HUES64 (cell line): ENCODE results near the gene KDELR3.

Source experiments
- H3K27ac ChIP-seq: 2 replicates; pipeline ENCODE4 v1.7.0; 2013; ENCODE audit warnings: low read depth, low read length, inconsistent platforms
- H3K27me3 ChIP-seq: 2 replicates; pipeline ENCODE4 v1.6.1; 2013; ENCODE audit warnings: mild to moderate bottlenecking, low read length; ENCODE audit not compliant: insufficient read depth
- H3K36me3 ChIP-seq: 2 replicates; pipeline ENCODE4 v1.6.1; 2013; ENCODE audit warnings: mild to moderate bottlenecking, low read length; ENCODE audit not compliant: insufficient read depth
- H3K4me1 ChIP-seq: 2 replicates; pipeline ENCODE4 v1.6.1; 2013; ENCODE audit warnings: mild to moderate bottlenecking, low read length, moderate library complexity; ENCODE audit not compliant: insufficient read depth
- H3K4me3 ChIP-seq: 2 replicates; pipeline ENCODE4 v1.5.1; 2013; ENCODE audit warnings: mild to moderate bottlenecking, low read length, moderate library complexity
- H3K9ac ChIP-seq: 2 replicates; pipeline ENCODE4 v1.6.1; 2013; ENCODE audit warnings: mild to moderate bottlenecking, low read depth, low read length
- H3K9me3 ChIP-seq: 2 replicates; pipeline ENCODE4 v1.6.1; 2013; ENCODE audit warnings: low read depth, low read length; ENCODE audit not compliant: insufficient read depth
- WGBS: fragments of 150-250, 120-280 bp; methylation state at CpG from one replicate; pipeline ENCODE4 v1.1.7; 2013; ENCODE audit warnings: missing lambda C conversion rate; 5-methylcytosine and 5-hydroxymethylcytosine counted together

The KDELR3 gene

DNA sequence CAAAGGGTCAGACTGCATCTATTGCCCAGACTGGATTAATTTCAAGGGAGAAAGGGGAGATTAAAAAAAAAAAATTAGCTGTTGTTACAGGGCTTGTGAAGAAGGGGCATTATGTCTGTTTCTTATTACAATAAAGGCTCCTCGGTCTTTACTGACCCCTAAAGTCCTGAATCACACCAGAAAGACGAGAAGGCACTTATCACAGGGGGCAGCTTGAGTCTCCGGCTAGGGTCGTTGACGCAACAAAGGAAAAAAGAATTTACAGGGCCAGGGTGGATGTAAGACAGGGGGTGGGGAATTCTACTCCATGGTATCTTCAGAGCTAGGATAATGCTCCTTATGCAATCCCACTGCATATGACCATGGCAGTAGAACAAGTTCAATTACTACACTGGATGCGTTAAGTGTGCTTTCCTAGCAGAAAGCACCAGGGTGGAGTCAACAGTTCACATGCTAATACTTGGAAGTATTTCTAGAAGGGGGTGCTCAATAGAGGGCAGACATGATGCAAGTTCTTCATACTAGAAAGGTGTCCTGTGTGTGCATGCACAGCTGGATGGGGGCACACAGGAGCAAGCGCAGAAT is 21.8 kb downstream of the KDELR3 start:
- Histone ChIP-seq H3K27me3 (no peaks in the 10 kb centered on the region), H3K4me1 (peaks cover 23% of the 10 kb centered on the region), H3K27ac (peak overlapping the region; percentile 6), H3K4me3 (no peak overlapping the region), H3K36me3 (peaks cover 98% of the 10 kb centered on the region), H3K9me3 (no peaks in the 10 kb centered on the region), H3K9ac (no peak overlapping the region)
- WGBS: 89% methylated on average over 7 of the region's 7 CpGs

DNA sequence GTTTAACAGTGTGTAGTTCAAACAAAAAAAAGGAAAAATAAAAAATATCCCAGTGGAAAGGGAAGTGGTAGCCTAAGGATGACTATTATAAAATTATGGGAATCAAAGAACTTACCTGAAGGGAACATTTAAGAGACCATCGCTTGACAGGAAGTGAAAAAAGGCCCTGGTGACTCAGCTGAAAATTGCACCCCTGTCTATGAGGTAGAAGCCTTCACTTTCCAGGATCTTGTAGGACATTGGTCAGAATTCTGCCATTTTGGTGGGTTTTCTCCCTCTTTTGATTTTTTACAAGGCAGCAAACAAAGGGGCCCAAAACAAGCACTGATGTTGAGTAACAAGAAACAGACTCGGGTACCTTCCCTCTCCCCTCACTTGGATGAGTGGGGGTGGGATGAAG is 22.6 kb downstream of the KDELR3 start:
- H3K9ac ChIP-seq: no peak overlapping the region
- WGBS: 97% methylated on average over 2 of the region's 2 CpGs
- peaks cover 97% of the 10 kb centered on the region for H3K36me3 ChIP-seq
- H3K4me3 ChIP-seq: no peak overlapping the region
- H3K9me3 ChIP-seq: no peaks in the 10 kb centered on the region
- H3K4me1 ChIP-seq: peaks cover 23% of the 10 kb centered on the region; the same call in 1 of the 2 replicates
- peak overlapping the region; percentile 6 for H3K27ac ChIP-seq
- H3K27me3 ChIP-seq: no peaks in the 10 kb centered on the region

GRCh38 chr22:38490915-38491314 is 23.0 kb downstream of the KDELR3 start:
- 88% methylated on average over 1 of the region's 1 CpG for WGBS
- H3K4me1 ChIP-seq: peaks cover 23% of the 10 kb centered on the region; the same call in 1 of the 2 replicates
- no peak overlapping the region for H3K4me3 ChIP-seq
- no peaks in the 10 kb centered on the region for H3K27me3 ChIP-seq
- H3K9me3 ChIP-seq: no peaks in the 10 kb centered on the region
- peak overlapping the region; percentile 6 for H3K27ac ChIP-seq
- peaks cover 97% of the 10 kb centered on the region for H3K36me3 ChIP-seq
- no peak overlapping the region for H3K9ac ChIP-seq

- H3K9ac ChIP-seq: no peak overlapping the region
- H3K27ac ChIP-seq: no peak overlapping the region
- H3K36me3 ChIP-seq: peaks cover 97% of the 10 kb centered on the region
- WGBS: 92% methylated on average over 3 of the region's 5 CpGs
- H3K4me3 ChIP-seq: no peak overlapping the region
- H3K27me3 ChIP-seq: no peaks in the 10 kb centered on the region
- H3K9me3 ChIP-seq: no peaks in the 10 kb centered on the region
- H3K4me1 ChIP-seq: peaks cover 23% of the 10 kb centered on the region; the same call in 1 of the 2 replicates
Observed at GRCh38 chr22:38491707-38492348, 23.9 kb downstream of the KDELR3 start.

GRCh38 chr22:38494498-38494897 is 26.6 kb downstream of the KDELR3 start:
- WGBS: 94% methylated on average over 2 of the region's 2 CpGs
- no peak overlapping the region for H3K27ac ChIP-seq
- H3K36me3 ChIP-seq: peaks cover 98% of the 10 kb centered on the region

DNA sequence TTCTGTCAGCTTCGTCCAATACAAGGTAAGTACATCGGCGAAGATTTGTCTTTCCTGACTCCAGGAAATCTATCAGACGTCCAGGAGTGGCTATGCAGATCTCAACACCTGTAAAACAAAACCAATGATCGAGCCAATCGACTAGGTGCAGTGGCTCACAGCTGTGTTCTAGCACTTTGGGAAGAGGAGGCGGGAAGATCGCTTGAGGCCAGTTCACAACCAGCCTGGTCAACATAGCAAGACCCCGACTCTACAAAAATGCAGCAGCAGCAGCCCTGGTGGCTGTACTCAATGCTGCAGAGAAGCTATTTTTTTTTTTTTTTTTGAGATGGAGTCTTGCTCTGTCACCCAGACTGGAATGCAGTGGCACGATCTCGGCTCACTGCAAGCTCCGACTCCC is 27.0 kb downstream of the KDELR3 start:
- Histone ChIP-seq H3K9me3 (no peaks in the 10 kb centered on the region), H3K4me3 (no peak overlapping the region), H3K27me3 (no peaks in the 10 kb centered on the region), H3K9ac (no peak overlapping the region), H3K4me1 (peaks cover 18% of the 10 kb centered on the region; the same call in 1 of the 2 replicates), H3K27ac (no peak overlapping the region), H3K36me3 (peaks cover 98% of the 10 kb centered on the region)
- 96% methylated on average over 12 of the region's 12 CpGs for WGBS

More at GRCh38 chr22:38494498-38494897, 26.6 kb downstream of the KDELR3 start:
- Histone ChIP-seq H3K27me3 (no peaks in the 10 kb centered on the region), H3K9ac (no peak overlapping the region), H3K4me3 (no peak overlapping the region), H3K4me1 (peaks cover 22% of the 10 kb centered on the region; the same call in 1 of the 2 replicates), H3K9me3 (no peaks in the 10 kb centered on the region)

DNA sequence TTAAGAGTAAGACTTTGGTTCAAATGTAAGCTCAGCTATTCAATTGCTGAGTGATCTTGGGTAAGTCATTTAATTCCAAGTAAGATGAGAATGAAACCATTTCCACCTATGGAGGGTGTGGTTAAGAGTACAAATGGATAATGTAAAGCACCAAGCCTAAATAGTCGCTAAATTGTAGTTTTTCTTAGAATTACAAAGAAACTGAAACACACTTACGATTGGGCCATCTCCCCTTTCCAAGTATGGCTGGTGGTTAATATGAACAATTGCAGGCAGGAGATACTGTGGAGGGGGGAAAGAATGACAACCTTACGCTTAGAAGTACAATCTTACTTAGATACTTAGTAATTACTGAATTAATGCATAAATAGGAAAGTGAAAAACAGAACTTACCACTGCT is 30.0 kb downstream of the KDELR3 start:
- Histone ChIP-seq H3K9me3 (no peaks in the 10 kb centered on the region), H3K27ac (no peak overlapping the region), H3K27me3 (no peaks in the 10 kb centered on the region), H3K4me1 (peaks cover 11% of the 10 kb centered on the region), H3K36me3 (peaks cover 97% of the 10 kb centered on the region), H3K9ac (no peak overlapping the region), H3K4me3 (no peak overlapping the region)
- WGBS: 100% methylated on average over 2 of the region's 3 CpGs

GRCh38 chr22:38501797-38502672 is 34.1 kb downstream of the KDELR3 start:
- no peak overlapping the region for H3K27ac ChIP-seq
- peaks cover 76% of the 10 kb centered on the region for H3K36me3 ChIP-seq
- peaks cover 24% of the 10 kb centered on the region for H3K4me1 ChIP-seq
- no peaks in the 10 kb centered on the region for H3K9me3 ChIP-seq
- no peak overlapping the region for H3K9ac ChIP-seq
- peak overlapping the region; percentile 95 for H3K4me3 ChIP-seq
- H3K27me3 ChIP-seq: no peaks in the 10 kb centered on the region
- WGBS: 95% methylated on average over 10 of the region's 10 CpGs

GRCh38 chr22:38503021-38503420 is 35.1 kb downstream of the KDELR3 start:
- Histone ChIP-seq H3K4me3 (peak overlapping the region; percentile 95), H3K9ac (peak overlapping the region; percentile 100), H3K27me3 (no peaks in the 10 kb centered on the region), H3K27ac (no peak overlapping the region), H3K36me3 (peaks cover 66% of the 10 kb centered on the region), H3K9me3 (no peaks in the 10 kb centered on the region), H3K4me1 (peaks cover 24% of the 10 kb centered on the region)
- 90% methylated on average over 4 of the region's 4 CpGs for WGBS

- Histone ChIP-seq H3K27ac (peak overlapping the region; percentile 100), H3K9me3 (no peaks in the 10 kb centered on the region), H3K36me3 (peaks cover 47% of the 10 kb centered on the region), H3K4me3 (peak overlapping the region; percentile 95), H3K9ac (peak overlapping the region; percentile 100), H3K4me1 (peaks cover 24% of the 10 kb centered on the region), H3K27me3 (no peaks in the 10 kb centered on the region)
- WGBS: 1% methylated on average over 32 of the region's 35 CpGs
Observed at GRCh38 chr22:38504731-38505540, 37.0 kb downstream of the KDELR3 start.
